HepG2 (cell line): ENCODE results near the gene ORMDL3. TPM values are rescaled to one million over a fixed set of nuclear protein-coding genes. Genes with fewer than 3 reads are reported as not detected.

ENCODE experiments used
- NFKB2 ChIP-seq: sonication (generic); formaldehyde crosslinking; IDR thresholded peaks from 2 replicates; pipeline ENCODE4 v1.4.0; 2020; ENCODE audit warnings: missing genetic modification reagents, borderline replicate concordance
- PITX1 ChIP-seq: sonication (generic); formaldehyde crosslinking; IDR thresholded peaks from 2 replicates; pipeline ENCODE4 v1.5.1; 2020; ENCODE audit warnings: mild to moderate bottlenecking, missing genetic modification reagents
- TARDBP ChIP-seq: sonication (generic); formaldehyde crosslinking; IDR thresholded peaks from 2 replicates; pipeline ENCODE4 v1.8.0; 2022; ENCODE audit warnings: mild to moderate bottlenecking, missing genetic modification reagents
- TGIF2 ChIP-seq: IDR thresholded peaks from 2 replicates; pipeline ENCODE4 v1.6.1; 2016; ENCODE audit warnings: control low read depth, missing compliant biosample characterization
- TRIM24 ChIP-seq: sonication (generic); formaldehyde crosslinking; IDR thresholded peaks from 2 replicates; pipeline ENCODE4 v1.8.0; 2022; ENCODE audit warnings: mild to moderate bottlenecking, missing genetic modification reagents
- ZNF878 ChIP-seq: sonication (generic); formaldehyde crosslinking; IDR thresholded peaks from 2 replicates; pipeline ENCODE4 v1.8.1; 2023; ENCODE audit warnings: mild to moderate bottlenecking, missing genetic modification reagents, moderate library complexity
- polyA plus RNA-seq, 8 experiments: library from polyadenylated mRNA; depleted of rRNA in 3 of 8; stranded (reverse) in 7 of 8; unstranded in 1 of 8; fragments of >200 nt; fragmentation: Illumina TruSeq in 4 of 8; extraction: Trizol in 4 of 8; gene quantifications; 2 replicates each; pipeline versions ENCODE4 v1.2.1 to v1.2.3, GENCODE V29; 2011 to 2016; ENCODE audit warnings: low read depth in 4 of 8, missing spikeins in 1 of 8, mixed read lengths in 1 of 8; ENCODE audit not compliant: insufficient read depth in 1 of 8
- total RNA-seq, 5 experiments: library from RNA; depleted of rRNA; stranded (reverse); fragments of >200 nt; fragmentation: Illumina TruSeq; extraction: Trizol; gene quantifications; 2 replicates each; pipeline ENCODE4 v1.2.3, GENCODE V29; 2016; ENCODE audit warnings: low read depth in 1 of 5
- TF ChIP-seq, protein P1 (sequence below): sonication (generic); formaldehyde crosslinking; IDR thresholded peaks from 2 replicates; pipeline ENCODE4 v1.5.1; 2020; ENCODE audit warnings: mild to moderate bottlenecking, missing genetic modification reagents, moderate library complexity
- TF ChIP-seq, protein P2 (sequence below): sonication (generic); formaldehyde crosslinking; IDR thresholded peaks from 2 replicates; pipeline ENCODE4 v1.5.0; 2020; ENCODE audit warnings: mild to moderate bottlenecking, missing genetic modification reagents, borderline replicate concordance
- TF ChIP-seq, protein P3 (sequence below): sonication (generic); formaldehyde crosslinking; IDR thresholded peaks from 2 replicates; pipeline ENCODE4 v1.5.1; 2020; ENCODE audit warnings: mild to moderate bottlenecking, missing genetic modification reagents, moderate library complexity
- TF ChIP-seq, protein P4 (sequence below): sonication (generic); formaldehyde crosslinking; IDR thresholded peaks from 2 replicates; pipeline ENCODE4 v1.4.0; 2020; ENCODE audit warnings: mild to moderate bottlenecking, missing genetic modification reagents
- TF ChIP-seq, protein P5 (sequence below): sonication (generic); formaldehyde crosslinking; IDR thresholded peaks from 2 replicates; pipeline ENCODE4 v1.8.0; 2022; ENCODE audit warnings: mild to moderate bottlenecking, missing genetic modification reagents
- TF ChIP-seq, protein P6 (sequence below): sonication (generic); formaldehyde crosslinking; IDR thresholded peaks from 2 replicates; pipeline ENCODE4 v1.5.1; 2020; ENCODE audit warnings: missing genetic modification reagents, mild to moderate bottlenecking, borderline replicate concordance
- TF ChIP-seq, protein P7 (sequence below): sonication (generic); formaldehyde crosslinking; IDR thresholded peaks from 2 replicates; pipeline ENCODE4 v1.5.1; 2020; ENCODE audit warnings: mild to moderate bottlenecking, missing genetic modification reagents

Gene ORMDL3
- total and polyA plus RNA-seq, 2 of the 13 experiments (the other 11 are each of a cell fraction or from before 2014, with no cell fraction given) = 181 to 384 TPM

DNA sequence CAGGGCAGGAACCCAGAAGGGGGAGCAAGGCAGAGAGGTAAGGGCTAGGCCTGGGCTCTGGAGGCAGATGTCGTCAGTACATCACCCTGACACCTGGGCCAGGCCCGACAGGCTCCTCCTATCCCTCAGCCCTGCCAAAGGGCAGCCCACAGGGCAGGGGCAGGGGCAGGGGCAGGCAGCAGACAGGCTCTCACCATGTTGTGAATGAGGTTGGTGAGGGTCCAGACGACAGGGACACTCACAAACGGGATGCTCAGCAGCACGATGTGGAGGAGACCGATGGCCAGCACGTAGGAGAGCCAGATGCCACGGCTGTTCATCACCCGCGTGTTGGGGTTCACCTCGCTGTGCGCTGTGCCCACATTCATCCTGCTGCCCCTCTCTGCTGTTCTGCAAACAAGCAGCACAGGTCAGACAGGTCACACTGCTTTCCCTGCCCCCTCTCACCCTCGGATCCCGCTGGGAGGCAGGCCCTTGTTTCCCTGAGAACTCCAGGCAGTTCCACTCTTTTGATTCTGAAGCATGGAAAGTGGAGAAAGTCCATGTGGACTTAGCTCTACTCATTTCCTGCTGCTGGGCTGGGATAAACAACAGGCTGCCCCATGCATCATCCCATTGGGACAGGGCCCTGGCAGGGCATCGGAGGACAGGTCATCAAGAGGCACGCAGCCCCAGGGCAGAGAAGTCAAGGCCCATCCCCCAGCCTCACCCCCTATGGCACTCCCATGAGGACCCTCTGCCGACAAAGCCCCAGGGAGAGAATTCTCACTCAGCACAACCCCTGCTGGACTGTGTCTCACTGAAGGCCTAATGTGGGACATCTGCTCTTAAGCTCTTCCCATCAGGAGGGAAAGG, 3.3 kb downstream of the ORMDL3 start (continued):
- TF ChIP-seq, protein P1, sequence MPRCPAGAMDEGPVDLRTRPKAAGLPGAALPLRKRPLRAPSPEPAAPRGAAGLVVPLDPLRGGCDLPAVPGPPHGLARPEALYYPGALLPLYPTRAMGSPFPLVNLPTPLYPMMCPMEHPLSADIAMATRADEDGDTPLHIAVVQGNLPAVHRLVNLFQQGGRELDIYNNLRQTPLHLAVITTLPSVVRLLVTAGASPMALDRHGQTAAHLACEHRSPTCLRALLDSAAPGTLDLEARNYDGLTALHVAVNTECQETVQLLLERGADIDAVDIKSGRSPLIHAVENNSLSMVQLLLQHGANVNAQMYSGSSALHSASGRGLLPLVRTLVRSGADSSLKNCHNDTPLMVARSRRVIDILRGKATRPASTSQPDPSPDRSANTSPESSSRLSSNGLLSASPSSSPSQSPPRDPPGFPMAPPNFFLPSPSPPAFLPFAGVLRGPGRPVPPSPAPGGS (CRISPR knock-in tag) = peak; percentile 99
- TF ChIP-seq, protein P2, sequence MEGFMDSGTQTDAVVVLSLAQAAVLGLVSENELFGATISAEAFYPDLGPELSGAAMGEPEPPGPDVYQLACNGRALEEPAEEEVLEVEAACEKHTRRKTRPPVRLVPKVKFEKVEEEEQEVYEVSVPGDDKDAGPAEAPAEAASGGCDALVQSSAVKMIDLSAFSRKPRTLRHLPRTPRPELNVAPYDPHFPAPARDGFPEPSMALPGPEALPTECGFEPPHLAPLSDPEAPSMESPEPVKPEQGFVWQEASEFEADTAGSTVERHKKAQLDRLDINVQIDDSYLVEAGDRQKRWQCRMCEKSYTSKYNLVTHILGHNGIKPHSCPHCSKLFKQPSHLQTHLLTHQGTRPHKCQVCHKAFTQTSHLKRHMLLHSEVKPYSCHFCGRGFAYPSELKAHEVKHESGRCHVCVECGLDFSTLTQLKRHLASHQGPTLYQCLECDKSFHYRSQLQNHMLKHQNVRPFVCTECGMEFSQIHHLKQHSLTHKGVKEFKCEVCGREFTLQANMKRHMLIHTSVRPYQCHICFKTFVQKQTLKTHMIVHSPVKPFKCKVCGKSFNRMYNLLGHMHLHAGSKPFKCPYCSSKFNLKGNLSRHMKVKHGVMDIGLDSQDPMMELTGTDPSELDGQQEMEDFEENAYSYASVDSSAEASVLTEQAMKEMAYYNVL (CRISPR knock-in tag) = peak; percentile 98
- TF ChIP-seq PITX1 (CRISPR knock-in tag) (peak; percentile 94), ZNF878 (CRISPR knock-in tag) (peak; percentile 94), TARDBP (CRISPR knock-in tag) (peak; percentile 99), TGIF2 (peak; percentile 68; the same call in 1 of the 2 replicates), TRIM24 (no peak; the same call in 1 of the 2 replicates), NFKB2 (CRISPR knock-in tag) (peak; percentile 97)
- TF ChIP-seq, protein P3, sequence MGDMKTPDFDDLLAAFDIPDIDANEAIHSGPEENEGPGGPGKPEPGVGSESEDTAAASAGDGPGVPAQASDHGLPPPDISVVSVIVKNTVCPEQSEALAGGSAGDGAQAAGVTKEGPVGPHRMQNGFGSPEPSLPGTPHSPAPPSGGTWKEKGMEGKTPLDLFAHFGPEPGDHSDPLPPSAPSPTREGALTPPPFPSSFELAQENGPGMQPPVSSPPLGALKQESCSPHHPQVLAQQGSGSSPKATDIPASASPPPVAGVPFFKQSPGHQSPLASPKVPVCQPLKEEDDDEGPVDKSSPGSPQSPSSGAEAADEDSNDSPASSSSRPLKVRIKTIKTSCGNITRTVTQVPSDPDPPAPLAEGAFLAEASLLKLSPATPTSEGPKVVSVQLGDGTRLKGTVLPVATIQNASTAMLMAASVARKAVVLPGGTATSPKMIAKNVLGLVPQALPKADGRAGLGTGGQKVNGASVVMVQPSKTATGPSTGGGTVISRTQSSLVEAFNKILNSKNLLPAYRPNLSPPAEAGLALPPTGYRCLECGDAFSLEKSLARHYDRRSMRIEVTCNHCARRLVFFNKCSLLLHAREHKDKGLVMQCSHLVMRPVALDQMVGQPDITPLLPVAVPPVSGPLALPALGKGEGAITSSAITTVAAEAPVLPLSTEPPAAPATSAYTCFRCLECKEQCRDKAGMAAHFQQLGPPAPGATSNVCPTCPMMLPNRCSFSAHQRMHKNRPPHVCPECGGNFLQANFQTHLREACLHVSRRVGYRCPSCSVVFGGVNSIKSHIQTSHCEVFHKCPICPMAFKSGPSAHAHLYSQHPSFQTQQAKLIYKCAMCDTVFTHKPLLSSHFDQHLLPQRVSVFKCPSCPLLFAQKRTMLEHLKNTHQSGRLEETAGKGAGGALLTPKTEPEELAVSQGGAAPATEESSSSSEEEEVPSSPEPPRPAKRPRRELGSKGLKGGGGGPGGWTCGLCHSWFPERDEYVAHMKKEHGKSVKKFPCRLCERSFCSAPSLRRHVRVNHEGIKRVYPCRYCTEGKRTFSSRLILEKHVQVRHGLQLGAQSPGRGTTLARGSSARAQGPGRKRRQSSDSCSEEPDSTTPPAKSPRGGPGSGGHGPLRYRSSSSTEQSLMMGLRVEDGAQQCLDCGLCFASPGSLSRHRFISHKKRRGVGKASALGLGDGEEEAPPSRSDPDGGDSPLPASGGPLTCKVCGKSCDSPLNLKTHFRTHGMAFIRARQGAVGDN (CRISPR knock-in tag) = peak; percentile 100
- TF ChIP-seq, protein P4, sequence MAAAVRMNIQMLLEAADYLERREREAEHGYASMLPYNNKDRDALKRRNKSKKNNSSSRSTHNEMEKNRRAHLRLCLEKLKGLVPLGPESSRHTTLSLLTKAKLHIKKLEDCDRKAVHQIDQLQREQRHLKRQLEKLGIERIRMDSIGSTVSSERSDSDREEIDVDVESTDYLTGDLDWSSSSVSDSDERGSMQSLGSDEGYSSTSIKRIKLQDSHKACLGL (CRISPR knock-in tag) = peak; percentile 80
- TF ChIP-seq, protein P5, sequence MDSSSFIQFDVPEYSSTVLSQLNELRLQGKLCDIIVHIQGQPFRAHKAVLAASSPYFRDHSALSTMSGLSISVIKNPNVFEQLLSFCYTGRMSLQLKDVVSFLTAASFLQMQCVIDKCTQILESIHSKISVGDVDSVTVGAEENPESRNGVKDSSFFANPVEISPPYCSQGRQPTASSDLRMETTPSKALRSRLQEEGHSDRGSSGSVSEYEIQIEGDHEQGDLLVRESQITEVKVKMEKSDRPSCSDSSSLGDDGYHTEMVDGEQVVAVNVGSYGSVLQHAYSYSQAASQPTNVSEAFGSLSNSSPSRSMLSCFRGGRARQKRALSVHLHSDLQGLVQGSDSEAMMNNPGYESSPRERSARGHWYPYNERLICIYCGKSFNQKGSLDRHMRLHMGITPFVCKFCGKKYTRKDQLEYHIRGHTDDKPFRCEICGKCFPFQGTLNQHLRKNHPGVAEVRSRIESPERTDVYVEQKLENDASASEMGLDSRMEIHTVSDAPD (CRISPR knock-in tag) = peak; percentile 68; the same call in 1 of the 2 replicates
- TF ChIP-seq, protein P6, sequence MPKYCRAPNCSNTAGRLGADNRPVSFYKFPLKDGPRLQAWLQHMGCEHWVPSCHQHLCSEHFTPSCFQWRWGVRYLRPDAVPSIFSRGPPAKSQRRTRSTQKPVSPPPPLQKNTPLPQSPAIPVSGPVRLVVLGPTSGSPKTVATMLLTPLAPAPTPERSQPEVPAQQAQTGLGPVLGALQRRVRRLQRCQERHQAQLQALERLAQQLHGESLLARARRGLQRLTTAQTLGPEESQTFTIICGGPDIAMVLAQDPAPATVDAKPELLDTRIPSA (CRISPR knock-in tag) = no peak
- TF ChIP-seq, protein P7, sequence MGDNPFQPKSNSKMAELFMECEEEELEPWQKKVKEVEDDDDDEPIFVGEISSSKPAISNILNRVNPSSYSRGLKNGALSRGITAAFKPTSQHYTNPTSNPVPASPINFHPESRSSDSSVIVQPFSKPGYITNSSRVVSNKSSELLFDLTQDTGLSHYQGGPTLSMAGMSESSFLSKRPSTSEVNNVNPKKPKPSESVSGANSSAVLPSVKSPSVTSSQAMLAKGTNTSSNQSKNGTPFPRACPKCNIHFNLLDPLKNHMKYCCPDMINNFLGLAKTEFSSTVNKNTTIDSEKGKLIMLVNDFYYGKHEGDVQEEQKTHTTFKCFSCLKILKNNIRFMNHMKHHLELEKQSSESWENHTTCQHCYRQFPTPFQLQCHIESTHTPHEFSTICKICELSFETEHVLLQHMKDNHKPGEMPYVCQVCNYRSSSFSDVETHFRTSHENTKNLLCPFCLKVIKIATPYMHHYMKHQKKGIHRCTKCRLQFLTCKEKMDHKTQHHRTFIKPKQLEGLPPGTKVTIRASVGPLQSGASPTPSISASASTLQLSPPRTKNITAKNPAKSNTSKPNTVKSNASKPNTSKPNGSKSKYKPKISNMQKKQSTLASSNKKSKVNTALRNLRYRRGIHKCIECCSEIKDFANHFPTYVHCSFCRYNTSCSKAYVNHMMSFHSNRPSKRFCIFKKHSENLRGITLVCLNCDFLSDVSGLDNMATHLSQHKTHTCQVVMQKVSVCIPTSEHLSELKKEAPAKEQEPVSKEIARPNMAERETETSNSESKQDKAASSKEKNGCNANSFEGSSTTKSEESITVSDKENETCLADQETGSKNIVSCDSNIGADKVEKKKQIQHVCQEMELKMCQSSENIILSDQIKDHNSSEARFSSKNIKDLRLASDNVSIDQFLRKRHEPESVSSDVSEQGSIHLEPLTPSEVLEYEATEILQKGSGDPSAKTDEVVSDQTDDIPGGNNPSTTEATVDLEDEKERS (CRISPR knock-in tag) = peak; percentile 71; the same call in 1 of the 2 replicates
